Measurements from ENCODE around the gene GPR63. TPM values are rescaled to one million over a fixed set of nuclear protein-coding genes. Genes with fewer than 3 reads are reported as not detected.

Gene GPR63
- polyA plus RNA-seq, 3 donors, result 0.03 to 0.07 TPM; not detected in 1

GRCh38 chr6:96832780-96833179, 4.5 kb downstream of the GPR63 start:
- Histone ChIP-seq H4K20me1 (ENCODE audit: insufficient read depth, low read length) (no peaks in the 10 kb centered on the region), H3K27me3 (ENCODE audit: control insufficient read depth in 2 of 2, insufficient read depth in 2 of 2, low read length in 2 of 2) (peaks cover 15 to 32% of the 10 kb centered on the region in 2 donors), H3K4me2 (replicated peaks; ENCODE audit: extremely low read depth, low read length, poor library complexity, severe bottlenecking) (no peak overlapping the region), H3K9me3 (replicated peaks in 1 of 2; ENCODE audit: control insufficient read depth in 1 of 2, insufficient read depth in 1 of 2, low read length in 2 of 2) (no peaks in the 10 kb centered on the region), H3K9ac (ENCODE audit: insufficient read depth, low read length, poor library complexity, severe bottlenecking) (no peak overlapping the region), H3K4me1 (ENCODE audit: control insufficient read depth in 1 of 2, insufficient read depth in 2 of 2, low read length in 2 of 2) (peaks cover 6 to 9% of the 10 kb centered on the region in 2 donors), H3K79me2 (ENCODE audit: insufficient read depth, low read length) (no peaks in the 10 kb centered on the region), H2AFZ (ENCODE audit: insufficient read depth, low read depth, low read length, poor library complexity, severe bottlenecking) (no peak overlapping the region), H3K36me3 (replicated peaks in 1 of 2; ENCODE audit: control insufficient read depth in 1 of 2, insufficient read depth in 2 of 2, low read length in 2 of 2) (no peaks in the 10 kb centered on the region), H3K27ac (ENCODE audit: low read depth in 1 of 2, low read length in 2 of 2) (no peak overlapping the region), H3K4me3 (replicated peaks in 1 of 3; ENCODE audit: low read depth in 2 of 3, low read length in 3 of 3) (no peak overlapping the region)
- H3K9me3 Mint-ChIP-seq, result peaks cover 0 to 3% (median 0%) of the 10 kb centered on the region in 7 donors
- no peak overlapping the region for H3K4me3 Mint-ChIP-seq
- H3K27me3 Mint-ChIP-seq (ENCODE audit: low read depth in 3 of 3), result peaks cover 16 to 35% (median 17%) of the 10 kb centered on the region in 3 donors
- intact Hi-C loops (cut with micrococcal nuclease), result no loop called here
- peaks cover 14% of the 10 kb centered on the region for H3K4me1 Mint-ChIP-seq
- no peaks in the 10 kb centered on the region for H3K36me3 Mint-ChIP-seq
- no peak overlapping the region for H3K27ac Mint-ChIP-seq
- no peak for TF ChIP-seq CTCF (IDR thresholded peaks at IDR 0.05)
- no peak for DNase-seq
- no CpG with 5 or more reads among the region's 2 CpGs for WGBS (ENCODE audit: insufficient coverage)

- no peak overlapping the region for H3K27ac Mint-ChIP-seq
- no peaks in the 10 kb centered on the region for H3K27me3 ChIP-seq (ENCODE audit: control insufficient read depth in 2 of 2, insufficient read depth in 2 of 2, low read length in 2 of 2)
- H3K36me3 Mint-ChIP-seq, result no peaks in the 10 kb centered on the region
- DNase-seq, result no peak
- no peaks in the 10 kb centered on the region for H3K9me3 Mint-ChIP-seq
- no peak for TF ChIP-seq CTCF (IDR thresholded peaks at IDR 0.05)
- no peaks in the 10 kb centered on the region for H3K36me3 ChIP-seq (replicated peaks in 1 of 2; ENCODE audit: control insufficient read depth in 1 of 2, insufficient read depth in 2 of 2, low read length in 2 of 2)
- no peak overlapping the region for H3K4me3 ChIP-seq (replicated peaks in 1 of 3; ENCODE audit: low read depth in 2 of 3, low read length in 3 of 3)
- intact Hi-C loops (cut with micrococcal nuclease), result no loop called here
- WGBS (ENCODE audit: insufficient coverage), result 71% methylated on average over 1 of the region's 1 CpG
- H3K4me1 ChIP-seq (ENCODE audit: control insufficient read depth in 1 of 2, insufficient read depth in 2 of 2, low read length in 2 of 2), result no peaks in the 10 kb centered on the region
- no peak overlapping the region for H3K27ac ChIP-seq (ENCODE audit: low read depth in 1 of 2, low read length in 2 of 2)
- H3K79me2 ChIP-seq (ENCODE audit: insufficient read depth, low read length), result no peaks in the 10 kb centered on the region
- H3K9me3 ChIP-seq (replicated peaks in 1 of 2; ENCODE audit: control insufficient read depth in 1 of 2, insufficient read depth in 1 of 2, low read length in 2 of 2), result no peaks in the 10 kb centered on the region
- H3K4me1 Mint-ChIP-seq, result no peaks in the 10 kb centered on the region
- H3K27me3 Mint-ChIP-seq (ENCODE audit: low read depth in 3 of 3), result no peaks in the 10 kb centered on the region
- no peak overlapping the region for H2AFZ ChIP-seq (ENCODE audit: insufficient read depth, low read depth, low read length, poor library complexity, severe bottlenecking)
- H3K4me3 Mint-ChIP-seq, result no peak overlapping the region
- no peaks in the 10 kb centered on the region for H4K20me1 ChIP-seq (ENCODE audit: insufficient read depth, low read length)
- H3K4me2 ChIP-seq (replicated peaks; ENCODE audit: extremely low read depth, low read length, poor library complexity, severe bottlenecking), result no peak overlapping the region
- no peak overlapping the region for H3K9ac ChIP-seq (ENCODE audit: insufficient read depth, low read length, poor library complexity, severe bottlenecking)
Observed at GRCh38 chr6:96826865-96827264, 10.4 kb downstream of the GPR63 start.

Data from CD14-positive monocyte (primary cell).